OCI-LY7 (cell line): ENCODE results near the gene IL1RAPL1. TPM values are rescaled to one million over a fixed set of nuclear protein-coding genes. Genes with fewer than 3 reads are reported as not detected.

Experiments used
- BruUV-seq: library from RNA; stranded (reverse); fragments of 400-500 nt; replicated peaks from 2 replicates; lab custom pipeline; 2021; lab: Mats Ljungman, UMichigan
- CTCF ChIA-PET: fragments of 300-600 bp; sonication (Branson Sonifier 250); formaldehyde crosslinking; loops from one replicate; lab custom pipeline; 2022; ENCODE audit warnings: antibody characterized with exemption; ENCODE audit not compliant: unreplicated experiment; lab: Charles Lee
- POLR2A ChIA-PET: fragments of 300-600 bp; sonication (Branson Sonifier 250); formaldehyde crosslinking; loops from one replicate; lab custom pipeline; 2022; ENCODE audit warnings: antibody characterized with exemption; lab: Charles Lee
- DNase-seq: peaks from one replicate; pipeline ENCODE4 v3.0.0-alpha.2; 2015; ENCODE audit warnings: low spot score
- H2AFZ ChIP-seq: fragments of 200-600 bp; sonication (generic), shearing (Covaris generic); 2 replicates; pipeline ENCODE4 v1.6.1; 2014; ENCODE audit warnings: mild to moderate bottlenecking, antibody characterized with exemption, low read length, moderate library complexity
- H3K27ac ChIP-seq: fragments of 200-600 bp; sonication (generic); 2 replicates; pipeline ENCODE4 v1.5.1; 2014; ENCODE audit warnings: mixed run types, low read depth, mild to moderate bottlenecking, moderate library complexity, low read length, inconsistent platforms; ENCODE audit not compliant: poor library complexity, severe bottlenecking
- H3K36me3 ChIP-seq: fragments of 200-600 bp; sonication (generic); 2 replicates; pipeline ENCODE4 v1.6.1; 2014; ENCODE audit warnings: mild to moderate bottlenecking, antibody characterized with exemption, low read length, moderate library complexity, mixed read lengths; ENCODE audit not compliant: insufficient read depth
- H3K4me1 ChIP-seq: fragments of 200-600 bp; sonication (generic); 2 replicates; pipeline ENCODE4 v1.5.1; 2014; ENCODE audit warnings: mild to moderate bottlenecking, low read length; ENCODE audit not compliant: insufficient read depth, poor library complexity, severe bottlenecking
- H3K4me2 ChIP-seq: fragments of 200-600 bp; sonication (generic); 2 replicates; pipeline ENCODE4 v1.6.1; 2014; ENCODE audit warnings: mild to moderate bottlenecking, low read length
- H3K4me3 ChIP-seq: fragments of 200-600 bp; sonication (generic); 2 replicates; pipeline ENCODE4 v1.5.1; 2014; ENCODE audit warnings: mild to moderate bottlenecking, low read depth, low read length; ENCODE audit not compliant: poor library complexity, severe bottlenecking
- H3K79me2 ChIP-seq: fragments of 200-600 bp; sonication (generic); 2 replicates; pipeline ENCODE4 v1.6.1; 2016; ENCODE audit warnings: low read depth, mild to moderate bottlenecking, low read length, moderate library complexity, mixed read lengths; ENCODE audit not compliant: insufficient read depth
- H3K9me2 ChIP-seq: fragments of 200-600 bp; sonication (generic); 2 replicates; pipeline ENCODE4 v1.6.1; 2016; ENCODE audit warnings: mild to moderate bottlenecking, low read length, mixed read lengths; ENCODE audit not compliant: insufficient read depth
- H3K9me3 ChIP-seq: fragments of 200-600 bp; sonication (generic); 2 replicates; pipeline ENCODE4 v1.6.1; 2014; ENCODE audit warnings: mild to moderate bottlenecking, mixed run types, low read length, mixed read lengths
- H4K20me1 ChIP-seq: fragments of 200-600 bp; sonication (generic); 2 replicates; pipeline ENCODE4 v1.6.1; 2014; ENCODE audit warnings: mild to moderate bottlenecking, antibody characterized with exemption, low read length, moderate library complexity, mixed read lengths; ENCODE audit not compliant: insufficient read depth
- EZH2phosphoT487 ChIP-seq: fragments of 200-600 bp; sonication (generic); IDR thresholded peaks from 2 replicates; pipeline ENCODE4 v1.6.1; 2018; ENCODE audit warnings: low read depth, borderline replicate concordance, mild to moderate bottlenecking, mixed run types, antibody characterized with exemption, low read length, moderate library complexity, mixed read lengths
- intact Hi-C: fragments of 100-400 bp; cut with micrococcal nuclease; formaldehyde crosslinking; loops from one replicate; pipeline ENCODE4 v1.10.0; 2022; ENCODE audit not compliant: unreplicated experiment
- total RNA-seq, 2 experiments: library from RNA; depleted of rRNA in 1 of 2; stranded (reverse); fragments of >200 nt in 1 of 2; shearing (Covaris generic) in 1 of 2; gene quantifications; 2 replicates each; pipeline ENCODE4 v1.2.3, GENCODE V29; 2014 to 2022
- TF ChIP-seq, protein P1 (sequence below): fragments of 200-600 bp; sonication (generic); conservative IDR thresholded peaks from 2 replicates; pipeline ENCODE4 v1.5.1; 2014; ENCODE audit warnings: mild to moderate bottlenecking, antibody characterized with exemption, low read length, moderate library complexity, mixed read lengths

IL1RAPL1 gene
- total RNA-seq, 2 experiments from 2014 or later: not detected

DNA sequence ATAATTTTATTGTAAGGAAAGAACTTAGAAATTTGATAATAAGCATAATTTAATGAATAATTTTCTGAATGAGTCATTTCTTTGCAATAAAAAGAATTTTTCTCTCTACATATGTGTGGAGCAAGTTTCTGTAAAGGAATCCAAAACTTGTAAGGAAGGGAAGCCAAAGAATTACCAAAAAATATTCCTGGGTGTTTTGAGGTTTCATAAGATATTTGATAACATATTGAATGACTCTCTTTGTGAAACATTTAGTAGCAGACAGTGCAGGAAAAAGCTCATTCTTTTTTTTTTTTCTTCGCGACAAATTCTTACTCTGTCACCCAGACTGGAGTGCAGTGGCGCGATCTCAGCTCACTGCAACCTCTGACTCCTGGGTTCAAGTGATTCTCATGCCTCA is 1159.1 kb downstream of the IL1RAPL1 start:
- no peaks in the 10 kb centered on the region for H3K9me3 ChIP-seq
- no peaks in the 10 kb centered on the region for H3K36me3 ChIP-seq
- ChIA-PET POLR2A (no interaction called here), CTCF (no interaction called here)
- H3K79me2 ChIP-seq: no peaks in the 10 kb centered on the region
- intact Hi-C loops: no loop called here
- no TSS peak for BruUV-seq
- H3K27ac ChIP-seq: no peak overlapping the region
- H4K20me1 ChIP-seq: no peaks in the 10 kb centered on the region
- no peaks in the 10 kb centered on the region for H3K9me2 ChIP-seq
- H3K4me2 ChIP-seq: no peak overlapping the region
- no peak for DNase-seq
- no peak overlapping the region for H3K4me3 ChIP-seq
- no peaks in the 10 kb centered on the region for H3K4me1 ChIP-seq
- TF ChIP-seq, protein P1, sequence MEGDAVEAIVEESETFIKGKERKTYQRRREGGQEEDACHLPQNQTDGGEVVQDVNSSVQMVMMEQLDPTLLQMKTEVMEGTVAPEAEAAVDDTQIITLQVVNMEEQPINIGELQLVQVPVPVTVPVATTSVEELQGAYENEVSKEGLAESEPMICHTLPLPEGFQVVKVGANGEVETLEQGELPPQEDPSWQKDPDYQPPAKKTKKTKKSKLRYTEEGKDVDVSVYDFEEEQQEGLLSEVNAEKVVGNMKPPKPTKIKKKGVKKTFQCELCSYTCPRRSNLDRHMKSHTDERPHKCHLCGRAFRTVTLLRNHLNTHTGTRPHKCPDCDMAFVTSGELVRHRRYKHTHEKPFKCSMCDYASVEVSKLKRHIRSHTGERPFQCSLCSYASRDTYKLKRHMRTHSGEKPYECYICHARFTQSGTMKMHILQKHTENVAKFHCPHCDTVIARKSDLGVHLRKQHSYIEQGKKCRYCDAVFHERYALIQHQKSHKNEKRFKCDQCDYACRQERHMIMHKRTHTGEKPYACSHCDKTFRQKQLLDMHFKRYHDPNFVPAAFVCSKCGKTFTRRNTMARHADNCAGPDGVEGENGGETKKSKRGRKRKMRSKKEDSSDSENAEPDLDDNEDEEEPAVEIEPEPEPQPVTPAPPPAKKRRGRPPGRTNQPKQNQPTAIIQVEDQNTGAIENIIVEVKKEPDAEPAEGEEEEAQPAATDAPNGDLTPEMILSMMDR: no peak
- TF ChIP-seq EZH2phosphoT487: no peak
- H2AFZ ChIP-seq: no peak overlapping the region

DNA sequence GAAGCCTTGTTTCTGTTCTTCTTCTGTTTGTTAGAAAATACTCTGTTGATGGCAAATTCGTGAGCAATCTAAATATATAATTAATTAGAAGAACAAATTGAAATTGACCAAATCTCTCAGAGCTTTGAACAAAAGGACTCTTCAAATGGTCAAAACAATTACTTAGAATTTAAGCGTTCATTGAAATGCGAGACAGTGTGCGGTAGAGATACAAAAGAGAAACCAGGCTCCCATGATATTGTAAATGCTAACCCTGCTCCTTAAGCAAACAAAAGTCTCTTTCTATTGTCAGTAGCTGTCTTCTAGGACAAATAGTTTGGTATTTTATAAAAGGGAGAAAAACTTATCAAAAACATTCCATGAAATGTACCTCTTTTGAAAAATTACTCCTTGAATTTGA is 1174.8 kb downstream of the IL1RAPL1 start:
- CTCF ChIA-PET: no interaction called here
- H4K20me1 ChIP-seq: no peaks in the 10 kb centered on the region
- no peaks in the 10 kb centered on the region for H3K36me3 ChIP-seq
- TF ChIP-seq, protein P1: no peak
- no peak for TF ChIP-seq EZH2phosphoT487
- no TSS peak for BruUV-seq
- DNase-seq: no peak
- H3K4me3 ChIP-seq: no peak overlapping the region
- no peak overlapping the region for H2AFZ ChIP-seq
- no peaks in the 10 kb centered on the region for H3K4me1 ChIP-seq
- H3K4me2 ChIP-seq: no peak overlapping the region
- H3K79me2 ChIP-seq: no peaks in the 10 kb centered on the region
- H3K9me3 ChIP-seq: no peaks in the 10 kb centered on the region
- POLR2A ChIA-PET: no interaction called here
- H3K9me2 ChIP-seq: no peaks in the 10 kb centered on the region
- intact Hi-C loops: no loop called here
- no peak overlapping the region for H3K27ac ChIP-seq

DNA sequence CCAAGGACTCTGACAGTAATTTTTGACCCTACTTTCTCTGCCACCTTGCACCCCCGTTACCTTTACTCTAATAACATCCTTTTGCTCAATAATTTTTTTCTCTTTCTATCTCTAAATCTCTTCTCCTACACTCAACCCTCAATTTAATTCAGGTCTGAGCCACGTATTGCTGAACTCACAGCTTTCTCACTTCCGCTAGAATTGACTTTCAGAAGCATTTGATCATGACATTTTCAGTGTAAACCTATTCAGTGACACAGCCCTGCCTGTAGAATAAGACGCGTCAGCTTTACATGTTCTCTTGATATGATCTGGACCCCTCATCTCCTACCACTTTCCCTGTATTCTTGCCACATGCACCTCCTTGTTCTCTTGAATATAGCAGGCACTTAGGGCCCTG is 1188.6 kb downstream of the IL1RAPL1 start:
- CTCF ChIA-PET: no interaction called here
- DNase-seq: no peak
- no TSS peak for BruUV-seq
- H3K36me3 ChIP-seq: no peaks in the 10 kb centered on the region
- H2AFZ ChIP-seq: no peak overlapping the region
- H3K9me2 ChIP-seq: no peaks in the 10 kb centered on the region
- no peak overlapping the region for H3K4me3 ChIP-seq
- H3K9me3 ChIP-seq: no peaks in the 10 kb centered on the region
- no peaks in the 10 kb centered on the region for H4K20me1 ChIP-seq
- no peak for TF ChIP-seq EZH2phosphoT487
- TF ChIP-seq, protein P1: no peak
- intact Hi-C loops: no loop called here
- H3K4me2 ChIP-seq: no peak overlapping the region
- H3K4me1 ChIP-seq: no peaks in the 10 kb centered on the region
- H3K27ac ChIP-seq: no peak overlapping the region
- POLR2A ChIA-PET: interaction anchor here (0.6 kb wide), 1 partner anchor 11 kb away, joined by 3 read pairs; no protein-coding TSS in a partner anchor
- no peaks in the 10 kb centered on the region for H3K79me2 ChIP-seq
